Aorta (tissue), 5 donors: ENCODE data around the gene KIAA1958. TPM values are rescaled to one million over a fixed set of nuclear protein-coding genes. Genes with fewer than 3 reads are reported as not detected.

Source experiments
- ATAC-seq: fragments of 200-7000 bp; cut with Tn5 transposase; one replicate; pipeline ENCODE4 v1.9.1; 2022; ENCODE audit warnings: moderate library complexity; ENCODE audit not compliant: low FRiP score
- DNase-seq, 2 donors: peaks; one replicate each; pipeline ENCODE4 v3.0.0-alpha.2; 2020
- H3K27ac ChIP-seq, 2 donors: one replicate each; pipeline ENCODE4 v1.5.1; 2013; ENCODE audit warnings: low read length in 2 of 2, mild to moderate bottlenecking in 2 of 2, moderate library complexity in 2 of 2, control low read depth in 1 of 2, inconsistent platforms in 1 of 2, low read depth in 1 of 2
- H3K27me3 ChIP-seq, 2 donors: one replicate each; pipeline ENCODE4 v1.6.1; 2013; ENCODE audit warnings: control low read depth in 1 of 2, low read length in 1 of 2, mild to moderate bottlenecking in 1 of 2, moderate library complexity in 1 of 2; ENCODE audit not compliant: insufficient read depth in 2 of 2, control insufficient read depth in 1 of 2
- H3K36me3 ChIP-seq, 2 donors: one replicate each; pipeline ENCODE4 v1.6.1; 2013; ENCODE audit warnings: control low read depth in 1 of 2, low read length in 1 of 2, mild to moderate bottlenecking in 1 of 2; ENCODE audit not compliant: insufficient read depth in 2 of 2, control insufficient read depth in 1 of 2
- H3K4me1 ChIP-seq, 2 donors: one replicate each; pipeline ENCODE4 v1.6.1; 2013; ENCODE audit warnings: low read length in 2 of 2, control low read depth in 1 of 2, mild to moderate bottlenecking in 1 of 2, moderate library complexity in 1 of 2; ENCODE audit not compliant: insufficient read depth in 2 of 2, control insufficient read depth in 1 of 2
- H3K4me3 ChIP-seq, 2 donors: one replicate each; pipeline ENCODE4 v1.5.1; 2013; ENCODE audit warnings: low read length in 2 of 2, control low read depth in 1 of 2, mild to moderate bottlenecking in 1 of 2
- H3K9me3 ChIP-seq: one replicate; pipeline ENCODE4 v1.6.1; 2013; ENCODE audit warnings: mild to moderate bottlenecking, low read length; ENCODE audit not compliant: control insufficient read depth
- WGBS, 2 donors: extraction: QIAGEN DNeasy Blood & Tissue Kit; methylation state at CpG; one replicate each; pipeline ENCODE4 v1.1.7; 2013; 5-methylcytosine and 5-hydroxymethylcytosine counted together
- intact Hi-C, 2 donors: fragments of 100-400 bp; cut with DNase I; formaldehyde crosslinking; loops; one replicate each; pipeline versions ENCODE4 v1.14.2 to v1.15.0; 2022
- polyA plus RNA-seq, 2 donors: library from polyadenylated mRNA; stranded (reverse); fragments of 200-250 nt; gene quantifications; one replicate each; pipeline ENCODE4 v1.2.3, GENCODE V29; 2013
- total RNA-seq, 2 donors: library from RNA; stranded (reverse); fragmentation: NEBNext Ultra II Directional; extraction: Animal tissue kit (Norgen Biotek cat#: 25700); gene quantifications; one replicate each; pipeline ENCODE4 v1.2.1, GENCODE V29; 2021
- donor health status: healthy with polysubstance abuse.
- donor health status: Bipolar disorder and iron deficiency.
- donor health status: DM: no; HTN: no; CAD: no.
- donor health status: DM: no; HTN: no; CAD: no.
- donor health status: DM: yes; HTN: yes; CAD: no.

KIAA1958 gene
- total and polyA plus RNA-seq, 4 donors = 1.0 to 7.9 (median 3.9) TPM

- Histone ChIP-seq H3K36me3 (no peaks in the 10 kb centered on the region), H3K27me3 (no peaks in the 10 kb centered on the region), H3K4me3 (no peak overlapping the region), H3K9me3 (no peaks in the 10 kb centered on the region), H3K27ac (no peak overlapping the region), H3K4me1 (no peaks in the 10 kb centered on the region)
- WGBS, 2 donors = 71 to 77% methylated on average over 6 of the region's 6 CpGs
- intact Hi-C loops = no loop called here
- no peak for DNase-seq
- no peak for ATAC-seq
Measured at GRCh38 chr9:112680731-112681402, 194.2 kb downstream of the KIAA1958 start.

- no peak overlapping the region for H3K27ac ChIP-seq
- H3K4me1 ChIP-seq = no peaks in the 10 kb centered on the region
- H3K4me3 ChIP-seq = no peak overlapping the region
- intact Hi-C loops = no loop called here
- no peak for ATAC-seq
- no peaks in the 10 kb centered on the region for H3K27me3 ChIP-seq
- H3K36me3 ChIP-seq = peaks cover 5 to 6% of the 10 kb centered on the region in 2 donors
- WGBS, 2 donors = 83 to 87% methylated on average over 6 of the region's 6 CpGs
- H3K9me3 ChIP-seq = no peaks in the 10 kb centered on the region
- no peak for DNase-seq
Measured at GRCh38 chr9:112689161-112689740, 202.6 kb downstream of the KIAA1958 start.

GRCh38 chr9:112694706-112695555 is 208.3 kb downstream of the KIAA1958 start:
- WGBS, 2 donors = 76 to 80% methylated on average over 4 of the region's 4 CpGs
- Histone ChIP-seq H3K36me3 (peaks cover 2 to 6% of the 10 kb centered on the region in 2 donors), H3K9me3 (no peaks in the 10 kb centered on the region), H3K4me1 (peaks cover 0 to 2% of the 10 kb centered on the region in 2 donors), H3K27me3 (no peaks in the 10 kb centered on the region), H3K27ac (no peak overlapping the region), H3K4me3 (no peak overlapping the region)
- intact Hi-C loops = no loop called here
- DNase-seq = no peak
- no peak for ATAC-seq

GRCh38 chr9:112696461-112696860 is 209.8 kb downstream of the KIAA1958 start:
- H3K4me3 ChIP-seq = no peak overlapping the region
- 98% methylated on average over 5 of the region's 5 CpGs for WGBS, 2 donors

GRCh38 chr9:112699230-112699629 is 212.6 kb downstream of the KIAA1958 start:
- ATAC-seq (no peak), DNase-seq (no peak)
- no peaks in the 10 kb centered on the region for H3K36me3 ChIP-seq
- intact Hi-C loops = no loop called here
- H3K4me3 ChIP-seq = no peak overlapping the region
- no peak overlapping the region for H3K27ac ChIP-seq
- 93 to 97% methylated on average over 5 of the region's 5 CpGs for WGBS, 2 donors
- peaks cover 0 to 2% of the 10 kb centered on the region in 2 donors for H3K4me1 ChIP-seq
- H3K9me3 ChIP-seq = no peaks in the 10 kb centered on the region
- no peaks in the 10 kb centered on the region for H3K27me3 ChIP-seq

More at GRCh38 chr9:112696461-112696860, 209.8 kb downstream of the KIAA1958 start:
- Histone ChIP-seq H3K36me3 (no peaks in the 10 kb centered on the region), H3K9me3 (no peaks in the 10 kb centered on the region), H3K27ac (no peak overlapping the region), H3K27me3 (no peaks in the 10 kb centered on the region), H3K4me1 (peaks cover 0 to 2% of the 10 kb centered on the region in 2 donors)
- DNase-seq (no peak), ATAC-seq (no peak)
- intact Hi-C loops = no loop called here

- Histone ChIP-seq H3K4me3 (no peak overlapping the region), H3K4me1 (peaks cover 0 to 2% of the 10 kb centered on the region in 2 donors), H3K27me3 (no peaks in the 10 kb centered on the region), H3K27ac (no peak overlapping the region), H3K36me3 (no peaks in the 10 kb centered on the region), H3K9me3 (no peaks in the 10 kb centered on the region)
- intact Hi-C loops = no loop called here
- DNase-seq (no peak), ATAC-seq (no peak)
Measured at GRCh38 chr9:112700085-112700484, 213.5 kb downstream of the KIAA1958 start.

GRCh38 chr9:112703304-112703703 is 216.7 kb downstream of the KIAA1958 start:
- no peak for DNase-seq
- no peak for ATAC-seq

GRCh38 chr9:112705768-112706427 is 219.3 kb downstream of the KIAA1958 start:
- H3K4me3 ChIP-seq = no peak overlapping the region
- H3K36me3 ChIP-seq = peaks cover 2 to 4% of the 10 kb centered on the region in 2 donors
- no peak overlapping the region for H3K27ac ChIP-seq
- no peak for DNase-seq
- no peaks in the 10 kb centered on the region for H3K4me1 ChIP-seq
- intact Hi-C loops = no loop called here
- H3K27me3 ChIP-seq = no peaks in the 10 kb centered on the region
- 54 to 56% methylated on average over 6 of the region's 6 CpGs for WGBS, 2 donors
- no peak for ATAC-seq
- no peaks in the 10 kb centered on the region for H3K9me3 ChIP-seq

More at GRCh38 chr9:112703304-112703703, 216.7 kb downstream of the KIAA1958 start:
- no peaks in the 10 kb centered on the region for H3K36me3 ChIP-seq
- H3K27me3 ChIP-seq = no peaks in the 10 kb centered on the region
- no peak overlapping the region for H3K27ac ChIP-seq
- 96 to 99% methylated on average over 2 of the region's 2 CpGs for WGBS, 2 donors
- H3K4me1 ChIP-seq = no peaks in the 10 kb centered on the region
- H3K4me3 ChIP-seq = no peak overlapping the region
- intact Hi-C loops = no loop called here
- no peaks in the 10 kb centered on the region for H3K9me3 ChIP-seq
